Esophagus squamous epithelium (tissue), 4 donors: ENCODE results near the gene COL15A1.

ENCODE experiments used
- CTCF ChIP-seq, 6 experiments: fragments of 450-650 bp in 4 of 6; fragments of 200-600 bp in 2 of 6; sonication (generic) in 2 of 6; IDR thresholded peaks; one replicate each; pipeline ENCODE4 v1.5.1; 2016 to 2019; ENCODE audit warnings: antibody characterized with exemption in 6 of 6, mild to moderate bottlenecking in 4 of 6, moderate library complexity in 4 of 6
- POLR2A ChIP-seq, 4 donors: fragments of 450-650 bp; IDR thresholded peaks; one replicate each; pipeline ENCODE4 v1.6.1; 2017; ENCODE audit warnings: antibody characterized with exemption in 4 of 4, mild to moderate bottlenecking in 4 of 4, moderate library complexity in 3 of 4

GRCh38 chr9:99056886-99057664, 113.4 kb downstream of the COL15A1 start:
- no peak for TF ChIP-seq CTCF (IDR thresholded peaks at IDR 0.05)
- no peak for TF ChIP-seq POLR2A (IDR thresholded peaks at IDR 0.05)
